HFFc6 (cell line): Measurements from ENCODE around the gene WASF2. TPM values are rescaled to one million over a fixed set of nuclear protein-coding genes. Genes with fewer than 3 reads are reported as not detected.

ENCODE experiments used
- DNase-seq: peaks from one replicate; pipeline ENCODE4 v3.0.0-alpha.2; 2018
- H3K27ac Mint-ChIP-seq: 2 replicates; pipeline ENCODE4 v1.8.0; 2020; ENCODE audit warnings: mild to moderate bottlenecking, mixed read lengths
- H3K27me3 Mint-ChIP-seq: 2 replicates; pipeline ENCODE4 v1.8.0; 2021; ENCODE audit warnings: mild to moderate bottlenecking, moderate library complexity, mixed read lengths; ENCODE audit not compliant: insufficient read depth
- H3K36me3 Mint-ChIP-seq: 2 replicates; pipeline ENCODE4 v1.8.0; 2021; ENCODE audit warnings: low read depth, mixed read lengths
- H3K4me1 Mint-ChIP-seq: 2 replicates; pipeline ENCODE4 v1.8.0; 2020; ENCODE audit warnings: low read depth, mixed read lengths
- H3K4me3 Mint-ChIP-seq: 2 replicates; pipeline ENCODE4 v1.8.0; 2020; ENCODE audit warnings: mild to moderate bottlenecking, moderate library complexity, mixed read lengths
- H3K9me3 Mint-ChIP-seq: 2 replicates; pipeline ENCODE4 v1.8.0; 2020; ENCODE audit warnings: mild to moderate bottlenecking, mixed read lengths
- CTCF ChIP-seq: fragments of 200-600 bp; sonication (generic); IDR thresholded peaks from 2 replicates; pipeline ENCODE4 v1.5.0; 2021; ENCODE audit warnings: antibody characterized with exemption, mild to moderate bottlenecking
- total RNA-seq, 6 experiments: library from RNA; stranded (reverse); fragmentation: NEBNext Ultra II Directional; extraction: Animal tissue kit (Norgen Biotek cat#: 25700); gene quantifications; 2 replicates in 1 of 6; 3 replicates in 5 of 6; pipeline ENCODE4 v1.2.3, GENCODE V29; 2021

Gene WASF2
- total RNA-seq, 6 experiments from 2014 or later, result 84.4 to 99.7 (median 93.1) TPM

DNA sequence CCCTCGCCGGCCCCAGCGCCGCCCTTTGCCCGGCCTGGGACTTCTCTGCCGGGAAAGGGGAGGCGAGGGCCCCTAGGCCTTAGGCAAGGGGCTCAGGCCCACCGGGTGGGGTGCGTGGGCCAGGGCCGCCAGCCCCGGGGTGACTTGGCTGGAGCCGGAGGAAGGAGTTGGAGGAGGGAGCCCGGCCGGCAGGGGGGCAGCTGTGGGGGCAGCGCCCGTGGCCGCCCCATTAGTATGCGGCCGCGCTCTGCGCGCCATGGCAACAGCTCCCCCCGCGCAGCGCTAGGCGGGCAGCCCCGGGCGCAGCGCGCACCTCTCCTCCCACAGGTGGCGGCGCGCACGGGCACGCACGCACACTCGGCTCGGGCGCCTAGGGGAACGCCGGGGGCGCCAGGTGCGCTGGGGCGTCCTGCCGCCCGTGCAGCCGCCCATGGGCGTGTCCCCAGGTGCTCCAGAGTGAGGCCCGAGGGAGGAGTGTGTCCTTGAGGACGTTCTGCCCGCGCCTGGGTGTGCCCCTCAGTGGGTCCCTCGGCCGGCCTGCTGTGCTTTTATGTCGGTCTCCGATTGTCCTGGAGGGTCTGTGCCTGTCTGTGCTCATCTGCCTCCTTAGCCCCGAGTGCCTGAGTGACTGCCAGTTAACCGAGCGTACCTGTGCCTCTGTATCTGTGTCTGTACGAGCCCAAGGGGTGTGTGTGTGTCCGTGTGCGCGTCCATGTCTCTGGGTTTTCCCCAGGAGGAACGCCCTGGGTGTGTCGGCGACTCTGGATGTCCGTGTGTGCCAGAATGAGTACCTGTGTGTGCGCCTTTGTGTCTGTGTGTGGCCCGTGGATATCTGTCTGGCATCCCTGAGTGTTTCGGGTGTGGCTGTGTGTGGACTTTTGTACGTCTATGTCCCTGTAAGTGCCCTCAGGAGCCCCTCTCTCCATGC lies 38.2 kb upstream of the WASF2 start:
- H3K27ac Mint-ChIP-seq, result peak overlapping the region; percentile 90
- H3K9me3 Mint-ChIP-seq, result no peaks in the 10 kb centered on the region
- no peak for DNase-seq
- TF ChIP-seq CTCF, result 0 out of 2 replicates have a peak, but pooled peaks have one; percentile 13
- H3K36me3 Mint-ChIP-seq, result peaks cover 10% of the 10 kb centered on the region
- H3K4me1 Mint-ChIP-seq, result peaks cover 46% of the 10 kb centered on the region
- peak overlapping the region; percentile 53 for H3K4me3 Mint-ChIP-seq
- H3K27me3 Mint-ChIP-seq, result peaks cover 27% of the 10 kb centered on the region

- Mint-ChIP-seq H3K27ac (no peak overlapping the region), H3K4me3 (no peak overlapping the region; the same call in 1 of the 2 replicates)
- DNase-seq, result no peak
Measured at GRCh38 chr1:27527223-27527889, 37.4 kb upstream of the WASF2 start.

DNA sequence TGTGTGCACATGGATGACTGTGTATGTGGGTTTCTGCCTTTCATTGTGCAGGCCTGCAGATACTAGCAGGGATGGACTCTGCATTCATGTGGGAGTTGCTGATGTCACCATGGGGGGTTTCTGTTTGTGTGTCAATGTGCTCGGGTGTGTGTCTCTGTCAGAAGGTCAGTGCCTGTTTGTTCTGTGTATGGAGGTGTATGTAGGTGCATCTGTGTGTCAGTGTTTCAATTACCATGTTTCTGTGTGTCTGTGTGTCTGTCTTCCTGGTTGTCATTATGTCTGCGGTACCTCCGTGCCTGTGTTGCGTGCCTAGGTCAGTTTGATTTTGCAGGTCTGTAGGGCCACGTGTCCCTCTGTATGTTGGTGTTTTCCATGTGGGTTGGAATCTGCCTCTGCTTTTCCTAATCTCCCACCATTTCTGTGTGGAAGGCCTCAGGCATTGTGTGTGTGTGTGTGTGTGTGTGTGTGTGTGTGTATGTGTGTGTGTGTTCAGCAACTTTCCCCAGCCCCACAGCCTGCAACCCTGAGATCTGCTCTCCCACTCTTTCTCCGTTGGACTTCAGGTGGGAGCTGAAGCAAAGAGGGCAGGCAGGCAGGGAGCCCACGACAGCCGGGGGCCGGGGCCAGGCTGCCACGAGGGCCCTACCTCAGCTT lies 36.7 kb upstream of the WASF2 start:
- DNase-seq, result no peak
- peaks cover 4% of the 10 kb centered on the region; the same call in 1 of the 2 replicates for H3K36me3 Mint-ChIP-seq
- no peak for TF ChIP-seq CTCF
- H3K27me3 Mint-ChIP-seq, result peaks cover 25% of the 10 kb centered on the region
- peak overlapping the region; percentile 38 for H3K4me3 Mint-ChIP-seq
- H3K9me3 Mint-ChIP-seq, result no peaks in the 10 kb centered on the region
- H3K27ac Mint-ChIP-seq, result peak overlapping the region; percentile 9
- H3K4me1 Mint-ChIP-seq, result peaks cover 59% of the 10 kb centered on the region

More at GRCh38 chr1:27527223-27527889, 37.4 kb upstream of the WASF2 start:
- peaks cover 27% of the 10 kb centered on the region for H3K27me3 Mint-ChIP-seq
- peaks cover 53% of the 10 kb centered on the region for H3K4me1 Mint-ChIP-seq
- no peaks in the 10 kb centered on the region for H3K9me3 Mint-ChIP-seq
- no peak for TF ChIP-seq CTCF
- H3K36me3 Mint-ChIP-seq, result peaks cover 4% of the 10 kb centered on the region; the same call in 1 of the 2 replicates

DNA sequence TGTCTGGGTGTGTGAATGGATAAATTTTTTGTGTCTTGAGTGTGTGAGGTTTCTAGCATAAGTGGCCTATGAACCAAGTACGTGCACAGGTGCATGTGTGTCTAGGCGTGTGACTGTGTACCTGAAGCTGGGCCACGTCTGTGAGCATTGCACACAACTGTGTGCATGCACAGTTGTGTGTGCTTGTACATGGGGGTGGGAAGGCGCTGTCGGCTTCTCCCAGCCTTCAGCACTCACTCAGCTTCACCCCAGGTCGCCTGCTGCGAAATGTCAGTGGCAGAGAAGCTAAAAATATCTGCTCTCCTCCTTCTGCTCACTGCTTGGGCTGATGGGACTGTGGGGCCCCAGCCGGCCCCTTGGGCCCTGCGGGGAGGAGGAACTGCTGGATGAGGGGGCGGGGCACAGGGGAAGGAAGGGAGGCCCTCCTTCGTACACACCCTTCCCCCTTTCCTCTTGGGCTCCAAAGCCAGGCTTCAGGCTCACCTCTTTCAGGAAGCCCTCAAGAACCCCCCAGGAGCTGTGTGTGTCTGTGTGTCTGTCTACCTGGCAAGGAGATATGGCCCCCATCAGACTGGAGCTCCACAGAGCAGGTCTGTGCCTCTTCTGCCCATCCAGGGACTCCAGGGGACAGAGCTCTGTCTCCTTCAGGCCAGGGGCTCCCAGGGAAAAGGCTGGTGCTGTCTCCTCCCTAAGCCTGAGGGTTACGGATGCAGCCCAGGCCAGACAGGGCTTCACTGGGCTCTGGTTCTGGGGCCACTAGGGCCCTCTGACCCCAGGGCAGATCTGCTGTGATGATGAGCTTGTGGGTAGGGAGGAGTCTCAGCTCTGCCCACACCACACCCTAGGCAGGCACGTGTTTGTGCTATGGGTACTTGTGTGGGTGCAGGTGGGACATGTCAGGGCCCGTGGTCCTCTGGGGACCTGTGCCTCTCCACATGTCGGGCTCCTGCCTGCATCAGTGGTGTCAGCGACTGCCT lies 35.6 kb upstream of the WASF2 start:
- DNase-seq, result peak; percentile 44
- Mint-ChIP-seq H3K36me3 (peaks cover 4% of the 10 kb centered on the region; the same call in 1 of the 2 replicates), H3K9me3 (no peaks in the 10 kb centered on the region), H3K27me3 (peaks cover 25% of the 10 kb centered on the region), H3K4me3 (peak overlapping the region; percentile 38; the same call in 1 of the 2 replicates), H3K27ac (peak overlapping the region; percentile 9), H3K4me1 (peaks cover 60% of the 10 kb centered on the region)
- no peak for TF ChIP-seq CTCF
